WTC11 (cell line): ENCODE results near the gene OR14A16. TPM values are rescaled to one million over a fixed set of nuclear protein-coding genes. Genes with fewer than 3 reads are reported as not detected.

Experiments used
- ATAC-seq: fragments of 200-7000 bp; cut with Tn5 transposase; 2 replicates; pipeline ENCODE4 v1.10.0; 2021; ENCODE audit warnings: mild to moderate bottlenecking, moderate library complexity
- CTCF ChIA-PET: fragments of 300-600 bp; sonication (Branson Sonifier 250); formaldehyde crosslinking; loops from one replicate; lab custom pipeline; 2021; ENCODE audit warnings: antibody characterized with exemption; lab: Charles Lee
- POLR2A ChIA-PET: fragments of 350-600 bp; sonication (Branson Sonifier 250); formaldehyde crosslinking; loops from one replicate; lab custom pipeline; 2021; ENCODE audit warnings: antibody characterized with exemption; lab: Charles Lee
- DNase-seq: peaks from one replicate; pipeline ENCODE4 v3.0.0; 2021; ENCODE audit warnings: low spot score
- H3K27ac Mint-ChIP-seq: 2 replicates; pipeline ENCODE4 v1.8.0; 2021; ENCODE audit warnings: mixed read lengths
- H3K27me3 Mint-ChIP-seq: 2 replicates; pipeline ENCODE4 v1.8.0; 2021; ENCODE audit warnings: low read depth, mild to moderate bottlenecking, moderate library complexity, mixed read lengths
- H3K36me3 Mint-ChIP-seq: 2 replicates; pipeline ENCODE4 v1.8.0; 2021; ENCODE audit warnings: mixed read lengths
- H3K4me1 Mint-ChIP-seq: 2 replicates; pipeline ENCODE4 v1.8.0; 2022; ENCODE audit warnings: mixed read lengths
- H3K4me3 Mint-ChIP-seq: 2 replicates; pipeline ENCODE4 v1.8.0; 2021; ENCODE audit warnings: mild to moderate bottlenecking, moderate library complexity, mixed read lengths
- H3K9me3 Mint-ChIP-seq: 2 replicates; pipeline ENCODE4 v1.8.0; 2021; ENCODE audit warnings: mixed read lengths
- CREB1 ChIP-seq: sonication (generic); formaldehyde crosslinking; IDR thresholded peaks from 2 replicates; pipeline ENCODE4 v1.8.0; 2023; ENCODE audit warnings: mild to moderate bottlenecking, missing genetic modification reagents
- E2F4 ChIP-seq: sonication (generic); formaldehyde crosslinking; IDR thresholded peaks from 2 replicates; pipeline ENCODE4 v1.8.1; 2022; ENCODE audit warnings: low read depth, mild to moderate bottlenecking, moderate library complexity, missing genetic modification reagents, borderline replicate concordance
- EMX1 ChIP-seq: fragments of 250-450 bp; sonication (Bioruptor Pico); IDR thresholded peaks from 2 replicates; pipeline ENCODE4 v1.8.0; 2021; ENCODE audit warnings: mild to moderate bottlenecking
- GRHL2 ChIP-seq: fragments of 250-450 bp; sonication (Bioruptor Pico); IDR thresholded peaks from 2 replicates; pipeline ENCODE4 v1.8.0; 2022; ENCODE audit warnings: mild to moderate bottlenecking, moderate library complexity; ENCODE audit not compliant: insufficient replicate concordance, severe bottlenecking
- HMGA2 ChIP-seq: fragments of 250-450 bp; sonication (Bioruptor Pico); IDR thresholded peaks from 2 replicates; pipeline ENCODE4 v1.4.0; 2021; ENCODE audit warnings: mild to moderate bottlenecking, moderate library complexity
- IRF2 ChIP-seq: sonication (generic); formaldehyde crosslinking; IDR thresholded peaks from 2 replicates; pipeline ENCODE4 v1.8.0; 2022; ENCODE audit warnings: low read depth, missing genetic modification reagents, borderline replicate concordance
- MXD4 ChIP-seq: fragments of 250-450 bp; sonication (Bioruptor Pico); IDR thresholded peaks from 2 replicates; pipeline ENCODE4 v1.8.0; 2021; ENCODE audit warnings: mild to moderate bottlenecking, moderate library complexity, borderline replicate concordance
- NR3C1 ChIP-seq: sonication (generic); formaldehyde crosslinking; conservative IDR thresholded peaks from 2 replicates; pipeline ENCODE4 v1.8.1; 2023; ENCODE audit warnings: low read depth, mild to moderate bottlenecking, missing genetic modification reagents
- SMAD4 ChIP-seq: sonication (generic); formaldehyde crosslinking; IDR thresholded peaks from 2 replicates; pipeline ENCODE4 v1.8.0; 2022; ENCODE audit warnings: mild to moderate bottlenecking, missing genetic modification reagents
- ZBTB43 ChIP-seq: sonication (generic); formaldehyde crosslinking; IDR thresholded peaks from 2 replicates; pipeline ENCODE4 v1.8.1; 2023; ENCODE audit warnings: mild to moderate bottlenecking, missing genetic modification reagents
- ZNF138 ChIP-seq: sonication (generic); formaldehyde crosslinking; conservative IDR thresholded peaks from 2 replicates; pipeline ENCODE4 v1.8.1; 2022; ENCODE audit warnings: mild to moderate bottlenecking, moderate library complexity, missing genetic modification reagents
- ZNF232 ChIP-seq: sonication (generic); formaldehyde crosslinking; IDR thresholded peaks from 2 replicates; pipeline ENCODE4 v1.8.0; 2022; ENCODE audit warnings: mild to moderate bottlenecking, missing genetic modification reagents
- ZNF281 ChIP-seq: sonication (generic); formaldehyde crosslinking; IDR thresholded peaks from 2 replicates; pipeline ENCODE4 v1.8.0; 2023; ENCODE audit warnings: mild to moderate bottlenecking, missing genetic modification reagents
- ZNF423 ChIP-seq: fragments of 250-450 bp; sonication (Bioruptor Pico); IDR thresholded peaks from 2 replicates; pipeline ENCODE4 v2.1.2; 2022; ENCODE audit warnings: mild to moderate bottlenecking, moderate library complexity
- ZSCAN18 ChIP-seq: fragments of 250-450 bp; sonication (Bioruptor Pico); IDR thresholded peaks from 2 replicates; pipeline ENCODE4 v2.1.2; 2022; ENCODE audit warnings: mild to moderate bottlenecking, moderate library complexity
- total RNA-seq: library from RNA; stranded (reverse); gene quantifications from 3 replicates; pipeline ENCODE4 v1.2.3, GENCODE V29; 2021
- TF ChIP-seq, protein P1 (sequence below): sonication (generic); formaldehyde crosslinking; IDR thresholded peaks from 2 replicates; pipeline ENCODE4 v1.8.0; 2022; ENCODE audit warnings: mild to moderate bottlenecking, missing genetic modification reagents
- TF ChIP-seq, protein P2 (sequence below): sonication (generic); formaldehyde crosslinking; IDR thresholded peaks from 2 replicates; pipeline ENCODE4 v1.8.1; 2022; ENCODE audit warnings: missing genetic modification reagents, borderline replicate concordance
- TF ChIP-seq, protein P3 (sequence below): fragments of 200-600 bp; IDR thresholded peaks from 2 replicates; pipeline ENCODE4 v1.8.0; 2022; ENCODE audit warnings: antibody characterized with exemption
- TF ChIP-seq, protein P4 (sequence below): fragments of 250-450 bp; sonication (Bioruptor Pico); conservative IDR thresholded peaks from 2 replicates; pipeline ENCODE4 v1.9.0; 2021; ENCODE audit warnings: mild to moderate bottlenecking

The OR14A16 gene
- total RNA-seq, 1 experiment from 2014 or later, result 0.17 TPM

- TF ChIP-seq HMGA2 (CRISPR knock-in tag), result no peak
- no peak for TF ChIP-seq GRHL2 (CRISPR knock-in tag)
- TF ChIP-seq ZNF281 (CRISPR knock-in tag), result no peak
- ChIA-PET POLR2A (no interaction called here), CTCF (no interaction called here)
- peaks cover 18% of the 10 kb centered on the region for H3K36me3 Mint-ChIP-seq
- peaks cover 6% of the 10 kb centered on the region for H3K27me3 Mint-ChIP-seq
- no peak overlapping the region for H3K4me3 Mint-ChIP-seq
- peaks cover 5% of the 10 kb centered on the region; the same call in 1 of the 2 replicates for H3K4me1 Mint-ChIP-seq
- H3K27ac Mint-ChIP-seq, result no peak overlapping the region
- no peak for ATAC-seq
- H3K9me3 Mint-ChIP-seq, result peaks cover 25% of the 10 kb centered on the region
- no peak for DNase-seq
Observed at GRCh38 chr1:247862756-247863155, 38.8 kb upstream of the OR14A16 start.

DNA sequence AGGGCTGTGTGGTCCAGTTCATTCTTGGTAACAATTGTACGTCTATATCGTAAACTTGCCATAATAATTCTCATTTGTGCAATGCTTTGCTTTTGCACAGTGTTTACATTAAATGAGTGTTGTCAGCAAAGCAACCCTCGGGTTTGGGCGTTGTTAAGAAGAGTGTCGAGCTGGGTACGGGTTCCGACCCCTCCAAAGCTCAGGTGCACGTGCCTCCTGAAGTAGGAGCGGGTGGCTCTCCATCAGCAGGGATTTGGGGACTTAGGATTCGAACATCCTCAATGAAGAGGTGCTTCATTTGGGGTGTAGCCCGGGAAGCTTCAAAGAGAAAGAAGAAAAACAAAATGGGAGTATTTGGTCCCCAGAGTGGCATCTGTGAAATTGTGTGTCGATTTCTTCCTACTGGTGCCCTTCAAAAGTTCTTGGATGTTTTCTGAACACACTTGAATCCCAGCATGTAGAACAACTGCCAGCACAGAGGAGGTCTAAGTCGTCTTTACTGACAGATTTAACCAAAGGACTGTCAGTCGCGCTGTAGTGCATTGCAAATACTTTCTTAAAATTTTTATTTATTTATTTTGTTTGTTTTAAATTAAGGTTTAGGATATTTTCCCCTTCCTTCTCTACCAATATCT is 34.2 kb upstream of the OR14A16 start:
- no peak overlapping the region for H3K27ac Mint-ChIP-seq
- peaks cover 15% of the 10 kb centered on the region for H3K36me3 Mint-ChIP-seq
- ChIA-PET CTCF (interaction anchor here (0.7 to 1.8 kb wide), 3 partner anchors 11 to 28 kb away, joined by 3 to 8 read pairs (median 5); no protein-coding TSS in a partner anchor), POLR2A (no interaction called here)
- peaks cover 10% of the 10 kb centered on the region; the same call in 1 of the 2 replicates for H3K4me1 Mint-ChIP-seq
- peaks cover 30% of the 10 kb centered on the region for H3K9me3 Mint-ChIP-seq
- no peak for ATAC-seq
- DNase-seq, result no peak
- H3K4me3 Mint-ChIP-seq, result peak overlapping the region; percentile 72
- peaks cover 16% of the 10 kb centered on the region for H3K27me3 Mint-ChIP-seq
- TF ChIP-seq ZNF423 (CRISPR knock-in tag) (no peak), MXD4 (CRISPR knock-in tag) (no peak), NR3C1 (no peak), ZSCAN18 (CRISPR knock-in tag) (no peak), HMGA2 (CRISPR knock-in tag) (no peak), GRHL2 (CRISPR knock-in tag) (no peak), EMX1 (CRISPR knock-in tag) (no peak), E2F4 (CRISPR knock-in tag) (no peak), ZBTB43 (CRISPR knock-in tag) (no peak), ZNF138 (CRISPR knock-in tag) (no peak), CREB1 (CRISPR knock-in tag) (no peak), IRF2 (no peak), ZNF232 (CRISPR knock-in tag) (no peak), SMAD4 (CRISPR knock-in tag) (no peak)
- TF ChIP-seq, protein P1, sequence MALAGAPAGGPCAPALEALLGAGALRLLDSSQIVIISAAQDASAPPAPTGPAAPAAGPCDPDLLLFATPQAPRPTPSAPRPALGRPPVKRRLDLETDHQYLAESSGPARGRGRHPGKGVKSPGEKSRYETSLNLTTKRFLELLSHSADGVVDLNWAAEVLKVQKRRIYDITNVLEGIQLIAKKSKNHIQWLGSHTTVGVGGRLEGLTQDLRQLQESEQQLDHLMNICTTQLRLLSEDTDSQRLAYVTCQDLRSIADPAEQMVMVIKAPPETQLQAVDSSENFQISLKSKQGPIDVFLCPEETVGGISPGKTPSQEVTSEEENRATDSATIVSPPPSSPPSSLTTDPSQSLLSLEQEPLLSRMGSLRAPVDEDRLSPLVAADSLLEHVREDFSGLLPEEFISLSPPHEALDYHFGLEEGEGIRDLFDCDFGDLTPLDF (CRISPR knock-in tag), result no peak
- TF ChIP-seq, protein P2, sequence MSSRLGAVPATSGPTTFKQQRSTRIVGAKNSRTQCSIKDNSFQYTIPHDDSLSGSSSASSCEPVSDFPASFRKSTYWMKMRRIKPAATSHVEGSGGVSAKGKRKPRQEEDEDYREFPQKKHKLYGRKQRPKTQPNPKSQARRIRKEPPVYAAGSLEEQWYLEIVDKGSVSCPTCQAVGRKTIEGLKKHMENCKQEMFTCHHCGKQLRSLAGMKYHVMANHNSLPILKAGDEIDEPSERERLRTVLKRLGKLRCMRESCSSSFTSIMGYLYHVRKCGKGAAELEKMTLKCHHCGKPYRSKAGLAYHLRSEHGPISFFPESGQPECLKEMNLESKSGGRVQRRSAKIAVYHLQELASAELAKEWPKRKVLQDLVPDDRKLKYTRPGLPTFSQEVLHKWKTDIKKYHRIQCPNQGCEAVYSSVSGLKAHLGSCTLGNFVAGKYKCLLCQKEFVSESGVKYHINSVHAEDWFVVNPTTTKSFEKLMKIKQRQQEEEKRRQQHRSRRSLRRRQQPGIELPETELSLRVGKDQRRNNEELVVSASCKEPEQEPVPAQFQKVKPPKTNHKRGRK (CRISPR knock-in tag), result no peak
- TF ChIP-seq, protein P3, sequence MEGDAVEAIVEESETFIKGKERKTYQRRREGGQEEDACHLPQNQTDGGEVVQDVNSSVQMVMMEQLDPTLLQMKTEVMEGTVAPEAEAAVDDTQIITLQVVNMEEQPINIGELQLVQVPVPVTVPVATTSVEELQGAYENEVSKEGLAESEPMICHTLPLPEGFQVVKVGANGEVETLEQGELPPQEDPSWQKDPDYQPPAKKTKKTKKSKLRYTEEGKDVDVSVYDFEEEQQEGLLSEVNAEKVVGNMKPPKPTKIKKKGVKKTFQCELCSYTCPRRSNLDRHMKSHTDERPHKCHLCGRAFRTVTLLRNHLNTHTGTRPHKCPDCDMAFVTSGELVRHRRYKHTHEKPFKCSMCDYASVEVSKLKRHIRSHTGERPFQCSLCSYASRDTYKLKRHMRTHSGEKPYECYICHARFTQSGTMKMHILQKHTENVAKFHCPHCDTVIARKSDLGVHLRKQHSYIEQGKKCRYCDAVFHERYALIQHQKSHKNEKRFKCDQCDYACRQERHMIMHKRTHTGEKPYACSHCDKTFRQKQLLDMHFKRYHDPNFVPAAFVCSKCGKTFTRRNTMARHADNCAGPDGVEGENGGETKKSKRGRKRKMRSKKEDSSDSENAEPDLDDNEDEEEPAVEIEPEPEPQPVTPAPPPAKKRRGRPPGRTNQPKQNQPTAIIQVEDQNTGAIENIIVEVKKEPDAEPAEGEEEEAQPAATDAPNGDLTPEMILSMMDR, result no peak
- TF ChIP-seq, protein P4, sequence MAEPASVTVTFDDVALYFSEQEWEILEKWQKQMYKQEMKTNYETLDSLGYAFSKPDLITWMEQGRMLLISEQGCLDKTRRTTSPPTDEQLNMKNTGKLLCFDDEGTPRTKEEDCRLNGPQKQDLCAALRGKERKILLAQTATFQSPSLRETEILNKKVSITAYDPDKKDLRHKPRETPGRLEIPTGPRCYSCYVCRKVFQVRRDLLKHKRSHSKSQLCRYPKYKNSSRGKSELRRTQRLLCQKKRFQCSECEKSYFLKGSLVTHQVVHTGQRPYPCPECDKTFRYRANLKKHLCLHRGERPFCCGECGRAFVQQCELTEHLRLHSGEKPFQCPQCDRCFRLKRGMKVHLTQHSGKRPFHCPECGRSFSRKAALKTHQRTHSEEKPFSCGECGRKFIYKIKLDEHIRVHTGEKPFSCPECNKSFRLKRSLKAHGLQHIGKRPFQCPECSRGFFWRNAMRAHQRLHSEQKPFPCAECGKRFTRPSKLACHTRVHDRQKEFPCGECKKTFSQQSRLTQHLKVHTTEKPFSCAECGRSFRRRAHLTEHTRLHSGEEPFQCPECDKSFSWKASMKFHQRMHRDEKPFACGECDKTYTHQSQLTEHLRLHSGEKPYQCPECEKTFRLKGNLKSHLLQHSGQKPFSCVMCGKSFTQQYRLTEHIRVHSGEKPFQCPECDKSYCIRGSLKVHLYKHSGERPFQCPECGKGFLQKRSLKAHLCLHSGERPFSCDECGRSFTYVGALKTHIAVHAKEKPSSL, result no peak
